SK-N-SH (cell line): ENCODE data around the gene UBE2K. TPM values are rescaled to one million over a fixed set of nuclear protein-coding genes. Genes with fewer than 3 reads are reported as not detected.

Source experiments
- CTCF ChIA-PET: fragments of 300-600, 350-600 bp; formaldehyde crosslinking; extraction: SDS; loops from one replicate; lab custom pipeline; 2021; lab: Yijun Ruan, JAX
- POLR2A ChIA-PET: fragments of 350-600 bp; sonication (Branson Sonifier 250); formaldehyde crosslinking; extraction: SDS; loops from one replicate; lab custom pipeline; 2020; ENCODE audit warnings: antibody characterized with exemption, inconsistent platforms; lab: Yijun Ruan, JAX
- DNase-seq: peaks from one replicate; pipeline ENCODE4 v3.0.0; 2012
- H2AFZ ChIP-seq: fragments of 200-600 bp; sonication (generic); 2 replicates; pipeline ENCODE4 v1.8.1; 2016; ENCODE audit warnings: antibody characterized with exemption, mild to moderate bottlenecking, low read depth
- H3F3A ChIP-seq: fragments of 200-600 bp; sonication (generic); replicated peaks from 2 replicates; pipeline ENCODE3; 2016; ENCODE audit warnings: antibody characterized with exemption, mild to moderate bottlenecking; ENCODE audit not compliant: insufficient read depth
- H3K27ac ChIP-seq, 2 experiments: fragments of 200-500 bp in 1 of 2; fragments of 200-600 bp in 1 of 2; sonication (Bioruptor generic) in 1 of 2; sonication (generic), shearing (Covaris generic) in 1 of 2; 2 replicates each; pipeline versions ENCODE4 v1.5.1 to v1.6.1; 2014 to 2016; ENCODE audit warnings: low read depth in 2 of 2, inconsistent platforms in 1 of 2, low read length in 1 of 2, mild to moderate bottlenecking in 1 of 2, mixed read lengths in 1 of 2
- H3K27me3 ChIP-seq: fragments of 200-600 bp; sonication (generic), shearing (Covaris generic); 2 replicates; pipeline ENCODE4 v1.6.1; 2016; ENCODE audit warnings: mixed run types; ENCODE audit not compliant: insufficient read depth
- H3K36me3 ChIP-seq, 2 experiments: fragments of 200-500 bp in 1 of 2; fragments of 200-600 bp in 1 of 2; sonication (Bioruptor generic) in 1 of 2; sonication (generic) in 1 of 2; replicated peaks in 1 of 2; 2 replicates each; pipeline versions ENCODE3 to v1.5.1; 2014 to 2016; ENCODE audit warnings: low read length in 1 of 2, mild to moderate bottlenecking in 1 of 2; ENCODE audit not compliant: insufficient read depth in 2 of 2, control insufficient read depth in 1 of 2
- H3K4me1 ChIP-seq, 2 experiments: fragments of 200-500 bp in 1 of 2; fragments of 200-600 bp in 1 of 2; sonication (Bioruptor generic) in 1 of 2; sonication (generic), shearing (Covaris generic) in 1 of 2; 2 replicates each; pipeline versions ENCODE4 v1.5.1 to v1.6.1; 2014 to 2016; ENCODE audit warnings: low read depth in 1 of 2, low read length in 1 of 2, mixed run types in 1 of 2; ENCODE audit not compliant: insufficient read depth in 2 of 2, control insufficient read depth in 1 of 2
- H3K4me2 ChIP-seq: fragments of 200-600 bp; sonication (generic), shearing (Covaris generic); 2 replicates; pipeline ENCODE4 v1.6.1; 2017; ENCODE audit warnings: mixed run types
- H3K4me3 ChIP-seq, 2 experiments: fragments of 200-500 bp in 1 of 2; fragments of 200-600 bp in 1 of 2; sonication (Bioruptor generic) in 1 of 2; sonication (generic), shearing (Covaris generic) in 1 of 2; 2 replicates each; pipeline versions ENCODE4 v1.5.1 to v1.8.1; 2014 to 2016; ENCODE audit warnings: low read depth in 2 of 2, inconsistent platforms in 1 of 2, low read length in 1 of 2, mild to moderate bottlenecking in 1 of 2, mixed read lengths in 1 of 2, moderate library complexity in 1 of 2
- H3K79me2 ChIP-seq: fragments of 200-600 bp; sonication (generic); 2 replicates; pipeline ENCODE4 v1.8.1; 2017; ENCODE audit warnings: mild to moderate bottlenecking; ENCODE audit not compliant: insufficient read depth
- H3K9ac ChIP-seq: fragments of 200-600 bp; sonication (generic); 2 replicates; pipeline ENCODE4 v1.6.1; 2017; ENCODE audit warnings: mixed run types
- H3K9me2 ChIP-seq: fragments of 200-600 bp; sonication (generic); 2 replicates; pipeline ENCODE4 v1.6.1; 2017; ENCODE audit warnings: mixed run types
- H3K9me3 ChIP-seq: fragments of 200-600 bp; sonication (generic); 2 replicates; pipeline ENCODE4 v1.6.1; 2017; ENCODE audit warnings: mixed run types, mild to moderate bottlenecking, moderate library complexity
- H4K20me1 ChIP-seq: fragments of 200-600 bp; sonication (generic); 2 replicates; pipeline ENCODE4 v1.6.1; 2017; ENCODE audit warnings: mild to moderate bottlenecking, mixed run types; ENCODE audit not compliant: insufficient read depth
- EP300 ChIP-seq, 2 experiments: IDR thresholded peaks; 2 replicates each; pipeline versions ENCODE4 v1.4.0 to v1.6.1; 2012; ENCODE audit warnings: borderline replicate concordance in 1 of 2, low read depth in 1 of 2, low read length in 1 of 2
- EZH2phosphoT487 ChIP-seq: fragments of 200-600 bp; sonication (generic); IDR thresholded peaks from 2 replicates; pipeline ENCODE4 v1.6.1; 2017; ENCODE audit warnings: low read depth, mixed run types, mild to moderate bottlenecking, antibody characterized with exemption, moderate library complexity, borderline replicate concordance
- FOSL2 ChIP-seq: IDR thresholded peaks from 2 replicates; pipeline ENCODE4 v1.4.0; 2012; ENCODE audit warnings: low read depth, mild to moderate bottlenecking, moderate library complexity, borderline replicate concordance
- FOXM1 ChIP-seq: IDR thresholded peaks from 2 replicates; pipeline ENCODE4 v1.4.0; 2012; ENCODE audit warnings: low read depth, mild to moderate bottlenecking
- GABPA ChIP-seq: IDR thresholded peaks from 2 replicates; pipeline ENCODE4 v1.4.0; 2012; ENCODE audit warnings: low read depth, mild to moderate bottlenecking
- JUND ChIP-seq: IDR thresholded peaks from 2 replicates; pipeline ENCODE4 v1.4.0; 2012
- MAX ChIP-seq: IDR thresholded peaks from 2 replicates; pipeline ENCODE4 v1.4.0; 2012; ENCODE audit warnings: low read depth
- MEF2A ChIP-seq: IDR thresholded peaks from 2 replicates; pipeline ENCODE4 v1.4.0; 2012; ENCODE audit warnings: low read depth, borderline replicate concordance
- MXI1 ChIP-seq: IDR thresholded peaks from 2 replicates; pipeline ENCODE4 v1.6.1; 2012; ENCODE audit warnings: mild to moderate bottlenecking, low read depth, low read length, improper control_type of control experiment
- NFIC ChIP-seq: IDR thresholded peaks from 2 replicates; pipeline ENCODE4 v1.4.0; 2012; ENCODE audit warnings: borderline replicate concordance
- POLR2AphosphoS5 ChIP-seq: IDR thresholded peaks from 2 replicates; pipeline ENCODE4 v1.6.1; 2012; ENCODE audit warnings: low read depth, low read length
- SIN3A ChIP-seq: IDR thresholded peaks from 2 replicates; pipeline ENCODE4 v1.6.1; 2012; ENCODE audit warnings: low read depth, mild to moderate bottlenecking, low read length, moderate library complexity, borderline replicate concordance
- SMC3 ChIP-seq: IDR thresholded peaks from 2 replicates; pipeline ENCODE4 v1.6.1; 2012; ENCODE audit warnings: low read depth, low read length, improper control_type of control experiment
- YY1 ChIP-seq: IDR thresholded peaks from 2 replicates; pipeline ENCODE4 v1.4.0; 2012; ENCODE audit warnings: low read depth, mild to moderate bottlenecking
- WGBS: methylation state at CpG from one replicate; pipeline ENCODE4 v1.1.6; 2017; ENCODE audit warnings: low lambda C conversion rate; 5-methylcytosine and 5-hydroxymethylcytosine counted together
- polyA plus RNA-seq, 3 experiments: library from polyadenylated mRNA; depleted of rRNA; stranded (reverse); fragments of >200 nt; gene quantifications; 2 replicates each; pipeline ENCODE4 v1.2.3, GENCODE V29; 2012
- TF ChIP-seq, protein P1 (sequence below): fragments of 150-350 bp; IDR thresholded peaks from 2 replicates; pipeline ENCODE4 v1.6.1; 2016; ENCODE audit warnings: mild to moderate bottlenecking, low read depth, low read length
- TF ChIP-seq, protein P2 (sequence below): fragments of 150-350 bp; IDR thresholded peaks from 2 replicates; pipeline ENCODE4 v1.6.1; 2017; ENCODE audit warnings: antibody characterized with exemption, low read length, low read depth, borderline replicate concordance
- TF ChIP-seq, protein P3 (sequence below): fragments of 200-600 bp; sonication (generic); IDR thresholded peaks from 2 replicates; pipeline ENCODE4 v1.6.1; 2017; ENCODE audit warnings: antibody characterized with exemption, mild to moderate bottlenecking, moderate library complexity
- TF ChIP-seq, protein P4 (sequence below): IDR thresholded peaks from 2 replicates; pipeline ENCODE4 v1.4.0; 2012; ENCODE audit warnings: low read depth, borderline replicate concordance
- TF ChIP-seq, protein P5 (sequence below): IDR thresholded peaks from 2 replicates; pipeline ENCODE4 v1.4.0; 2012; ENCODE audit warnings: low read depth, borderline replicate concordance

Gene UBE2K
- polyA plus RNA-seq, 1 of the 3 experiments (the other 2 are of a cell fraction): 102 TPM

- H4K20me1 ChIP-seq: no peaks in the 10 kb centered on the region
- DNase-seq: no peak
- WGBS: 89% methylated on average over 4 of the region's 4 CpGs
- no peaks in the 10 kb centered on the region for H3K9me2 ChIP-seq
- H3K27me3 ChIP-seq: no peaks in the 10 kb centered on the region
- H3K4me3 ChIP-seq: no peak overlapping the region
- no peak overlapping the region for H3K9ac ChIP-seq
- H3K79me2 ChIP-seq: no peaks in the 10 kb centered on the region
- no peaks in the 10 kb centered on the region for H3K9me3 ChIP-seq
- peaks cover 26% of the 10 kb centered on the region for H3F3A ChIP-seq
- ChIA-PET POLR2A (no interaction called here), CTCF (no interaction called here)
- H2AFZ ChIP-seq: no peak overlapping the region
- no peaks in the 10 kb centered on the region for H3K4me1 ChIP-seq
- no peak overlapping the region for H3K27ac ChIP-seq
- H3K36me3 ChIP-seq: peaks cover 4 to 16% of the 10 kb centered on the region in 2 experiments
- TF ChIP-seq EZH2phosphoT487 (no peak), MXI1 (no peak), POLR2AphosphoS5 (no peak), GABPA (no peak), NFIC (no peak), JUND (no peak), FOSL2 (no peak), EP300 (IDR thresholded peaks at IDR 0.05; ENCODE audit: borderline replicate concordance in 1 of 2, low read depth in 1 of 2, low read length in 1 of 2) (no peak), SIN3A (no peak), MEF2A (no peak), YY1 (no peak), SMC3 (no peak), FOXM1 (no peak), MAX (no peak)
- TF ChIP-seq, protein P1, sequence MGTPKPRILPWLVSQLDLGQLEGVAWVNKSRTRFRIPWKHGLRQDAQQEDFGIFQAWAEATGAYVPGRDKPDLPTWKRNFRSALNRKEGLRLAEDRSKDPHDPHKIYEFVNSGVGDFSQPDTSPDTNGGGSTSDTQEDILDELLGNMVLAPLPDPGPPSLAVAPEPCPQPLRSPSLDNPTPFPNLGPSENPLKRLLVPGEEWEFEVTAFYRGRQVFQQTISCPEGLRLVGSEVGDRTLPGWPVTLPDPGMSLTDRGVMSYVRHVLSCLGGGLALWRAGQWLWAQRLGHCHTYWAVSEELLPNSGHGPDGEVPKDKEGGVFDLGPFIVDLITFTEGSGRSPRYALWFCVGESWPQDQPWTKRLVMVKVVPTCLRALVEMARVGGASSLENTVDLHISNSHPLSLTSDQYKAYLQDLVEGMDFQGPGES: no peak
- TF ChIP-seq, protein P2, sequence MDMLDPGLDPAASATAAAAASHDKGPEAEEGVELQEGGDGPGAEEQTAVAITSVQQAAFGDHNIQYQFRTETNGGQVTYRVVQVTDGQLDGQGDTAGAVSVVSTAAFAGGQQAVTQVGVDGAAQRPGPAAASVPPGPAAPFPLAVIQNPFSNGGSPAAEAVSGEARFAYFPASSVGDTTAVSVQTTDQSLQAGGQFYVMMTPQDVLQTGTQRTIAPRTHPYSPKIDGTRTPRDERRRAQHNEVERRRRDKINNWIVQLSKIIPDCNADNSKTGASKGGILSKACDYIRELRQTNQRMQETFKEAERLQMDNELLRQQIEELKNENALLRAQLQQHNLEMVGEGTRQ: no peak
- TF ChIP-seq, protein P3, sequence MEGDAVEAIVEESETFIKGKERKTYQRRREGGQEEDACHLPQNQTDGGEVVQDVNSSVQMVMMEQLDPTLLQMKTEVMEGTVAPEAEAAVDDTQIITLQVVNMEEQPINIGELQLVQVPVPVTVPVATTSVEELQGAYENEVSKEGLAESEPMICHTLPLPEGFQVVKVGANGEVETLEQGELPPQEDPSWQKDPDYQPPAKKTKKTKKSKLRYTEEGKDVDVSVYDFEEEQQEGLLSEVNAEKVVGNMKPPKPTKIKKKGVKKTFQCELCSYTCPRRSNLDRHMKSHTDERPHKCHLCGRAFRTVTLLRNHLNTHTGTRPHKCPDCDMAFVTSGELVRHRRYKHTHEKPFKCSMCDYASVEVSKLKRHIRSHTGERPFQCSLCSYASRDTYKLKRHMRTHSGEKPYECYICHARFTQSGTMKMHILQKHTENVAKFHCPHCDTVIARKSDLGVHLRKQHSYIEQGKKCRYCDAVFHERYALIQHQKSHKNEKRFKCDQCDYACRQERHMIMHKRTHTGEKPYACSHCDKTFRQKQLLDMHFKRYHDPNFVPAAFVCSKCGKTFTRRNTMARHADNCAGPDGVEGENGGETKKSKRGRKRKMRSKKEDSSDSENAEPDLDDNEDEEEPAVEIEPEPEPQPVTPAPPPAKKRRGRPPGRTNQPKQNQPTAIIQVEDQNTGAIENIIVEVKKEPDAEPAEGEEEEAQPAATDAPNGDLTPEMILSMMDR: no peak
- TF ChIP-seq, protein P4, sequence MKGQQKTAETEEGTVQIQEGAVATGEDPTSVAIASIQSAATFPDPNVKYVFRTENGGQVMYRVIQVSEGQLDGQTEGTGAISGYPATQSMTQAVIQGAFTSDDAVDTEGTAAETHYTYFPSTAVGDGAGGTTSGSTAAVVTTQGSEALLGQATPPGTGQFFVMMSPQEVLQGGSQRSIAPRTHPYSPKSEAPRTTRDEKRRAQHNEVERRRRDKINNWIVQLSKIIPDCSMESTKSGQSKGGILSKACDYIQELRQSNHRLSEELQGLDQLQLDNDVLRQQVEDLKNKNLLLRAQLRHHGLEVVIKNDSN: no peak
- TF ChIP-seq, protein P5, sequence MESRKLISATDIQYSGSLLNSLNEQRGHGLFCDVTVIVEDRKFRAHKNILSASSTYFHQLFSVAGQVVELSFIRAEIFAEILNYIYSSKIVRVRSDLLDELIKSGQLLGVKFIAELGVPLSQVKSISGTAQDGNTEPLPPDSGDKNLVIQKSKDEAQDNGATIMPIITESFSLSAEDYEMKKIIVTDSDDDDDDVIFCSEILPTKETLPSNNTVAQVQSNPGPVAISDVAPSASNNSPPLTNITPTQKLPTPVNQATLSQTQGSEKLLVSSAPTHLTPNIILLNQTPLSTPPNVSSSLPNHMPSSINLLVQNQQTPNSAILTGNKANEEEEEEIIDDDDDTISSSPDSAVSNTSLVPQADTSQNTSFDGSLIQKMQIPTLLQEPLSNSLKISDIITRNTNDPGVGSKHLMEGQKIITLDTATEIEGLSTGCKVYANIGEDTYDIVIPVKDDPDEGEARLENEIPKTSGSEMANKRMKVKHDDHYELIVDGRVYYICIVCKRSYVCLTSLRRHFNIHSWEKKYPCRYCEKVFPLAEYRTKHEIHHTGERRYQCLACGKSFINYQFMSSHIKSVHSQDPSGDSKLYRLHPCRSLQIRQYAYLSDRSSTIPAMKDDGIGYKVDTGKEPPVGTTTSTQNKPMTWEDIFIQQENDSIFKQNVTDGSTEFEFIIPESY: no peak
- H3K4me2 ChIP-seq: no peak overlapping the region
Observed at GRCh38 chr4:39786838-39787237, 88.9 kb downstream of the UBE2K start.
